Cardiac fibroblast (primary cell): ENCODE results near the gene GPC3.
"Not testable (repeated sequence)": the region's sequence is repeated elsewhere in the genome, so short reads cannot be mapped to it uniquely, and the experiment has no call there.

Experiments used
- DNase-seq, 2 donors: peaks; one replicate each; pipeline versions ENCODE4 v3.0.0 to v3.0.0-alpha.2; 2010; ENCODE audit warnings: low read depth in 2 of 2
- H3K4me3 ChIP-seq, 2 donors: replicated peaks in 1 of 2; 1 replicate in 1 of 2; 2 replicates in 1 of 2; pipeline ENCODE4 v1.5.1; 2011; ENCODE audit warnings: low read depth in 2 of 2, low read length in 2 of 2, mild to moderate bottlenecking in 2 of 2, moderate library complexity in 1 of 2
- TF ChIP-seq, protein P1 (sequence below): IDR thresholded peaks from one replicate; pipeline ENCODE4 v1.5.1; 2011; ENCODE audit warnings: low read depth, mild to moderate bottlenecking, low read length, inconsistent platforms

GPC3 gene

GRCh38 chrX:133781174-133781573 lies 204.2 kb downstream of the GPC3 start:
- TF ChIP-seq, protein P1, sequence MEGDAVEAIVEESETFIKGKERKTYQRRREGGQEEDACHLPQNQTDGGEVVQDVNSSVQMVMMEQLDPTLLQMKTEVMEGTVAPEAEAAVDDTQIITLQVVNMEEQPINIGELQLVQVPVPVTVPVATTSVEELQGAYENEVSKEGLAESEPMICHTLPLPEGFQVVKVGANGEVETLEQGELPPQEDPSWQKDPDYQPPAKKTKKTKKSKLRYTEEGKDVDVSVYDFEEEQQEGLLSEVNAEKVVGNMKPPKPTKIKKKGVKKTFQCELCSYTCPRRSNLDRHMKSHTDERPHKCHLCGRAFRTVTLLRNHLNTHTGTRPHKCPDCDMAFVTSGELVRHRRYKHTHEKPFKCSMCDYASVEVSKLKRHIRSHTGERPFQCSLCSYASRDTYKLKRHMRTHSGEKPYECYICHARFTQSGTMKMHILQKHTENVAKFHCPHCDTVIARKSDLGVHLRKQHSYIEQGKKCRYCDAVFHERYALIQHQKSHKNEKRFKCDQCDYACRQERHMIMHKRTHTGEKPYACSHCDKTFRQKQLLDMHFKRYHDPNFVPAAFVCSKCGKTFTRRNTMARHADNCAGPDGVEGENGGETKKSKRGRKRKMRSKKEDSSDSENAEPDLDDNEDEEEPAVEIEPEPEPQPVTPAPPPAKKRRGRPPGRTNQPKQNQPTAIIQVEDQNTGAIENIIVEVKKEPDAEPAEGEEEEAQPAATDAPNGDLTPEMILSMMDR: no peak
- no peak overlapping the region for H3K4me3 ChIP-seq
- no peak for DNase-seq

DNA sequence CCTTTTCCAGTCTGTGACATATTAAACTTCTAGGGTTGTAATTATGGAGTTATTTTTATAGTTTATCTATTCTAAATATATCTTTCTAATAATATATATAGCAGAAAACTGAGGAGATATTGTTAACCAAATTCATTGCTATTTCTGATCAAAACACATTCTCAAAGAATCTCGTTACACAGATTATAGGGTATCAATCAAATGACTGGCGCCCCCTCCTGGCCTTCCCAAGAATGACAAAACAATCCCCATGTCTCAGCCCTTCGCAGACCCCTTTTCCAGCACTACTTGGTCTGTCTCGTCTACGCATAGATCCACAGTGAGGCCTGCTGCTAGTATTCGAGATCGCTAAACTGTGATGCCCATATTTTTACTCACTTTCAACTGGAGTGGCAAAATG lies 209.3 kb downstream of the GPC3 start:
- DNase-seq: no peak
- TF ChIP-seq, protein P1: peak; percentile 37
- H3K4me3 ChIP-seq: no peak overlapping the region

- TF ChIP-seq, protein P1: no peak
- no peak overlapping the region for H3K4me3 ChIP-seq
- DNase-seq: no peak
These were observed 210.6 kb downstream of the GPC3 start for GRCh38 chrX:133774807-133775206.

GRCh38 chrX:133771086-133771646 lies 214.2 kb downstream of the GPC3 start:
- no peak for DNase-seq
- no peak overlapping the region for H3K4me3 ChIP-seq
- TF ChIP-seq, protein P1: no peak

DNA sequence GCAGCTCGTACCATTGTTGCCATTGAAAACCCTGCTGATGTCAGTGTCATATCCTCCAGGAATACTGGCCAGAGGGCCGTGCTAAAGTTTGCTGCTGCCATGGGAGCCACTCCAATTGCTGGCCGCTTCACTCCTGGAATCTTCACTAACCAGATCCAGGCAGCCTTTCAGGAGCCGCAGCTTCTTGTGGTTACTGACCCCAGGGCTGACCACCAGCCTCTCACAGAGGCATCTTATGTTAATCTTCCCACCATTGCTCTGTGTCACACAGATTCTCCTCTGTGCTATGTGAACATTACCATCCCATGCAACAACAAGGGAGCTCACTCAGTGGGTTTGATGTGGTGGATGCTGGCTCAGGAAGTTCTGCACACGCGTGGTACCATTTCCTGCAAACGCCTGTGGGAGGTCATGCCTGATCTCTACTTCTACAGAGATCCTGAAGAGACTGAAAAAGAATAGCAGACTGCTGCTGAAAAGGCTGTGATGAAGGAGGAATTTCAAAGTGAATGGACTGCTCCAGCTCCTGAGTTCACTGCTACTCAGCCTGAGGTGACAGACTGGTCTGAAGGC lies 222.3 kb downstream of the GPC3 start:
- H3K4me3 ChIP-seq, DNase-seq: not testable (repeated sequence)

DNA sequence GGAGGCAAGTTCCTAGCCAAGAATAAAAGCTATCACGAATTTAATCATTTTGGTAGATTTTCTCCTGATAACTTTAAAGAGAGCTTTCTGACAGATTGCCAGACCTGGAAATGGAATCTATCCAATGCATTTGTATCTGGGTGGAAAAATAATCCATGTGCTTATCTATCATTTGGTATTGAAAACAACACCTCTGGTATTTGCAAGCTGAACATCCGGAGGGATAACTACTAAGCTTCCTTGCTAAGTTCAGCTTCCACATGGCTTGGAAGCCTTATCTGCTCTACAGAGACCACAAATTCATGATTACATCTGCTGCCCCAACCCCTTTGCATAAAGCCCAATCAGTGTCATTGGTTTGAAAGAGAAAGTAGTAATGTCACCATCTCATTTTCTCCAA lies 230.7 kb downstream of the GPC3 start:
- H3K4me3 ChIP-seq: no peak overlapping the region
- no peak for DNase-seq
- TF ChIP-seq, protein P1: no peak

DNA sequence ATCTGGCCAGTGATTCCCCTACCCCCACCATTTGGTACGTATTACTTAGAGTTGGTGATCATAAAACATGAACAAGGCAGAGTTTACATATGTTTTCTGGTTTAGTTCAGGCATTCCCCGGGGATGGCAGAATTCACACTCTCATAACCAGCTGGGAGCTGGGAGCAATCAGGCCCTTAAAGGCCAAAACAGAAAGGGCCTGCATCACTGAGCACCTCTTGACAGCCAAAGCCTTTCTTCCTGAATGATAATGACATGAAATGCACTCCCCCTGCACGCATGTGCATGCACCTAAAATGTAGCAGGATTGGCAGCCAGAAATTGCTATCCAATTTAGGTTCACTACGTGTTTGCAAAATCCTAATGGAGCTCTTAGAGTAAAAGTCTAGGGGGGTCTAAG lies 235.4 kb downstream of the GPC3 start:
- TF ChIP-seq, protein P1: no peak
- no peak overlapping the region for H3K4me3 ChIP-seq
- DNase-seq: no peak
